GM12864 (cell line): ENCODE measurements around the gene KIF1A.

Source experiments
- DNase-seq: peaks from one replicate; pipeline ENCODE4 v3.0.0-alpha.2; 2011; ENCODE audit warnings: low read depth
- H3K4me3 ChIP-seq: 2 replicates; pipeline ENCODE4 v1.5.1; 2011; ENCODE audit warnings: mild to moderate bottlenecking, low read depth, low read length, control low read depth
- TF ChIP-seq, protein P1 (sequence below): IDR thresholded peaks from 2 replicates; pipeline ENCODE4 v1.5.1; 2011; ENCODE audit warnings: low read depth, mild to moderate bottlenecking, moderate library complexity, low read length, control low read depth, inconsistent platforms; ENCODE audit errors: missing control alignments

The KIF1A gene

GRCh38 chr2:240764605-240765004 is 55.4 kb downstream of the KIF1A start:
- H3K4me3 ChIP-seq: no peak overlapping the region
- TF ChIP-seq, protein P1, sequence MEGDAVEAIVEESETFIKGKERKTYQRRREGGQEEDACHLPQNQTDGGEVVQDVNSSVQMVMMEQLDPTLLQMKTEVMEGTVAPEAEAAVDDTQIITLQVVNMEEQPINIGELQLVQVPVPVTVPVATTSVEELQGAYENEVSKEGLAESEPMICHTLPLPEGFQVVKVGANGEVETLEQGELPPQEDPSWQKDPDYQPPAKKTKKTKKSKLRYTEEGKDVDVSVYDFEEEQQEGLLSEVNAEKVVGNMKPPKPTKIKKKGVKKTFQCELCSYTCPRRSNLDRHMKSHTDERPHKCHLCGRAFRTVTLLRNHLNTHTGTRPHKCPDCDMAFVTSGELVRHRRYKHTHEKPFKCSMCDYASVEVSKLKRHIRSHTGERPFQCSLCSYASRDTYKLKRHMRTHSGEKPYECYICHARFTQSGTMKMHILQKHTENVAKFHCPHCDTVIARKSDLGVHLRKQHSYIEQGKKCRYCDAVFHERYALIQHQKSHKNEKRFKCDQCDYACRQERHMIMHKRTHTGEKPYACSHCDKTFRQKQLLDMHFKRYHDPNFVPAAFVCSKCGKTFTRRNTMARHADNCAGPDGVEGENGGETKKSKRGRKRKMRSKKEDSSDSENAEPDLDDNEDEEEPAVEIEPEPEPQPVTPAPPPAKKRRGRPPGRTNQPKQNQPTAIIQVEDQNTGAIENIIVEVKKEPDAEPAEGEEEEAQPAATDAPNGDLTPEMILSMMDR: no peak
- DNase-seq: no peak

- no peak overlapping the region for H3K4me3 ChIP-seq
- DNase-seq: no peak
- TF ChIP-seq, protein P1: no peak
These were observed 57.0 kb downstream of the KIF1A start for GRCh38 chr2:240762971-240763370.

DNA sequence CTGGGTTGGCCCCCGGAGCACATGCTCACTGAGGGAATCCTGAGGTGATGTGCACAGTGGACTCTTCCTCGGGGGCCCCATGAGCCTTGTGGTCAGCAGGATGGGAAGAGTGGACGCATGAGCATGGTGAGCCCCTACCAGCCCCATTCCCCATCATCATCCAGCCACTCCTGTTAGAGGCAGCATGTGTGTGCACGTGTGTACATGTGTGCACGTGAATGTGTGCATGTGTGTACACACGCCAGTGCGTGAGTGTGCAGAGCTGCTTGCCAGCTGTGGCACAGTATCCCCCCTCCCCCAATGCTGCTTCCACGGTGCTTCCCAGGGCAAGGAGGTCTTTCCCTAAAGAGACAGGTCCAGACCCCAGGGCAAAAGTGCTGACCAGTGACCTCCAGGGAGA is 57.8 kb downstream of the KIF1A start:
- TF ChIP-seq, protein P1: no peak
- no peak for DNase-seq
- H3K4me3 ChIP-seq: no peak overlapping the region

GRCh38 chr2:240760576-240761246 is 59.3 kb downstream of the KIF1A start:
- no peak overlapping the region for H3K4me3 ChIP-seq
- no peak for DNase-seq
- TF ChIP-seq, protein P1: no peak

DNA sequence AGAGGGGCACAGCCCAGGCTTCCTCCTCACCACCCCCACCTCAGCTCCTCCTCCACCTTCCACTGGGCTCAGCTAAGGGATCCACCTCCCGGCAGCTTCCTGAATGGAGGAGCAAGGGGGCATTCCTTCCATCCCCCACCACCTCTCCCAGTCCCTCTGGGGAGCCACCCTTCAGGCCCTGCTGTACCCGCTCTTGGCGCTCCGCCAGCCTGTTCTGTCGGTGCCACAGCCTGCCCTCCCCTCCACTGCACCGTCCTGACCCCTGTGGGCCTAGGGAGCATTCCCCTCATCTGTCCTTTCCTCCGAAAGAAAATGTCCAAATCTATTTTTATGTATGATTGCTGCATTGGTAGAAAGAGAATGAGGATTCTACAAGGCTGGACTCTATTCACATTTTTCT is 59.9 kb downstream of the KIF1A start:
- TF ChIP-seq, protein P1: no peak
- no peak for DNase-seq
- H3K4me3 ChIP-seq: no peak overlapping the region

- TF ChIP-seq, protein P1: no peak
- DNase-seq: no peak
- no peak overlapping the region for H3K4me3 ChIP-seq
These were observed 60.6 kb downstream of the KIF1A start for GRCh38 chr2:240759459-240759858.

DNA sequence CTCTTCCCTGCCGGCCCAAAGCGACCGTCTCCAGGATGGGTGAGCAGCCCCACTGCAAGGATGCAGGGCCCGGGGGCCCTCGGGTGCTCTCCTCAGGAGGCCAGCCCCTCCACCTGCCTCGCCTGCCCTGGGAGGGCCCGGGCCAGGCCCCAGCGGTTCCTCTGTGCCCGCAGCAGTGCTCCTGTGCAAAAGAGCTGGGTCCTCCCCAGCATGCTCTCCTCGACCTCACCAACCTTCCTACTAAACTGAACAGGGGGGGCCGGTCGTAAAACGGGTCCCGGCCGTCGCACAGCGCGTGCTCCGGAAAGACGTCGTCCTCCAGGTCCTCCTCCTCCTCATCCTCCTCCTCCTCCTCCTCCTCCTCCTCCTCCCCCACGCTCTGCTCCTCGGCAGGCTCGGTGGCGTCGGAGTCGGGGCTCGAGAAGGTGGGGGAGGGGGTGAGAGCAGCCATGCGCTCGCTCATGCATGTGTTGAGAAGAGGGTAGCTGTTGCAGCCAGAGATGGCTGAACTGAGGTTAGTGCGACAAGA is 62.9 kb downstream of the KIF1A start:
- no peak overlapping the region for H3K4me3 ChIP-seq
- TF ChIP-seq, protein P1: no peak
- no peak for DNase-seq
